Measurements from ENCODE around the gene PRKN.

DNA sequence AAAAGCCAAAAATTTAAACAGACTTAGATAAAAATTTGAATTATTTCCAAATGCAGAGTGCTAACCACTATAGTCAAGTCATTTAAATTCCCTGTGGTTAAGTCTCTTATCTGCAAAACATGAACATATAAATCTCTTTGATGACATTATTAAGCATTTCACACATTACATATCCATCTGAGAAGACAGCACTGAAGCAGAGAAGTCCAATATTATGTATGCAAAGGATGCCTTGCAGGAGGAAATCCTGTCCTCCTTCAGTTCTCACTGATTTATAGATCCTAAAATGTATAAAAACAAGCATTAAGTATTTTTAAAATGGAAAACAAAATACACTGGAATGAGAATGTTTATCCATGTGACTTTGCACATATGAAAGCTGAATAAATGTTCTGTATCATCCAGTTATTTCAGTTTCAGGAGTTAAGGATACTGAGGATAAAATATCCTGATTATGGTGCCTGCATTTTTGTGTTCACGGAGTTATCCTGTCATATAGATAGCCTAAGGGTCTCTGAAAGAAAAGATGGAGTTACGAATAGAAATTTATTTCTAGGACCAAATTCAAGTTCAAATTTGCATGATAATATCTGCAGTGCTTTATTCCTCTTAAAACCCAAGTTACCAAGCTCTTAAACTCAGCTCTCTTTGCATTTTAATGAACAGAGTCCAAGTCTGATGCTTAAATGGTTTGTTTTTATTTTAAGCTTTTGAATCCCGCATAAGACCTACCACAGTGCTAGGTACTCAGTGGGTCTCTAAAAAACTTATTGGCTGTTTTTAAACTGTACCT lies 145.4 kb downstream of the PRKN start:
- TF ChIP-seq, protein P1, sequence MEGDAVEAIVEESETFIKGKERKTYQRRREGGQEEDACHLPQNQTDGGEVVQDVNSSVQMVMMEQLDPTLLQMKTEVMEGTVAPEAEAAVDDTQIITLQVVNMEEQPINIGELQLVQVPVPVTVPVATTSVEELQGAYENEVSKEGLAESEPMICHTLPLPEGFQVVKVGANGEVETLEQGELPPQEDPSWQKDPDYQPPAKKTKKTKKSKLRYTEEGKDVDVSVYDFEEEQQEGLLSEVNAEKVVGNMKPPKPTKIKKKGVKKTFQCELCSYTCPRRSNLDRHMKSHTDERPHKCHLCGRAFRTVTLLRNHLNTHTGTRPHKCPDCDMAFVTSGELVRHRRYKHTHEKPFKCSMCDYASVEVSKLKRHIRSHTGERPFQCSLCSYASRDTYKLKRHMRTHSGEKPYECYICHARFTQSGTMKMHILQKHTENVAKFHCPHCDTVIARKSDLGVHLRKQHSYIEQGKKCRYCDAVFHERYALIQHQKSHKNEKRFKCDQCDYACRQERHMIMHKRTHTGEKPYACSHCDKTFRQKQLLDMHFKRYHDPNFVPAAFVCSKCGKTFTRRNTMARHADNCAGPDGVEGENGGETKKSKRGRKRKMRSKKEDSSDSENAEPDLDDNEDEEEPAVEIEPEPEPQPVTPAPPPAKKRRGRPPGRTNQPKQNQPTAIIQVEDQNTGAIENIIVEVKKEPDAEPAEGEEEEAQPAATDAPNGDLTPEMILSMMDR (IDR thresholded peaks at IDR 0.05; ENCODE audit: borderline replicate concordance, extremely low read depth, low read length, poor library complexity, severe bottlenecking), result no peak
- no peak for TF ChIP-seq EZH2 (IDR thresholded peaks at IDR 0.05; ENCODE audit: borderline replicate concordance, low read depth, low read length, severe bottlenecking)

Data from DND-41 (cell line).